Endothelial cell of umbilical vein (primary cell): ENCODE measurements around the gene PGAM2. TPM values are rescaled to one million over a fixed set of nuclear protein-coding genes. Genes with fewer than 3 reads are reported as not detected.

Experiments
- BruUV-seq: library from RNA; stranded (reverse); fragments of 400-500 nt; replicated peaks from 2 replicates; lab custom pipeline; 2021; lab: Mats Ljungman, UMichigan
- CTCF ChIA-PET: fragments of 300-600, 350-600 bp; sonication (Branson Sonifier 250); formaldehyde crosslinking; loops from one replicate; lab custom pipeline; 2021; ENCODE audit warnings: antibody characterized with exemption, inconsistent platforms; lab: Charles Lee
- POLR2A ChIA-PET: fragments of 300-600, 350-600 bp; sonication (Branson Sonifier 250); formaldehyde crosslinking; loops from one replicate; lab custom pipeline; 2021; ENCODE audit warnings: antibody characterized with exemption, inconsistent platforms; lab: Charles Lee
- DNase-seq: peaks from one replicate; pipeline ENCODE4 v3.0.0-alpha.2; 2011; ENCODE audit warnings: low read depth, low spot score
- FAIRE-seq: peaks from 2 replicates; lab custom pipeline; 2011; peaks lifted over from hg19 to GRCh38; lab: Jason Lieb, UNC
- H2AFZ ChIP-seq: 2 replicates; pipeline ENCODE4 v1.6.0; 2012; ENCODE audit warnings: low read depth, low read length, control low read depth, inconsistent platforms
- H3K27ac ChIP-seq: 2 replicates; pipeline ENCODE4 v1.5.1; 2011; ENCODE audit warnings: low read depth, mild to moderate bottlenecking, control low read depth, low read length, moderate library complexity; ENCODE audit not compliant: insufficient read depth
- H3K27me3 ChIP-seq, 2 experiments: 2 replicates each; pipeline versions ENCODE4 v1.6.0 to v1.6.1; 2011; ENCODE audit warnings: low read length in 2 of 2, mixed read lengths in 1 of 2; ENCODE audit not compliant: control insufficient read depth in 2 of 2, insufficient read depth in 2 of 2
- H3K36me3 ChIP-seq, 2 experiments: 2 replicates in 1 of 2; 3 replicates in 1 of 2; pipeline ENCODE4 v1.5.1; 2011; ENCODE audit warnings: low read length in 2 of 2, mild to moderate bottlenecking in 1 of 2, moderate library complexity in 1 of 2; ENCODE audit not compliant: control insufficient read depth in 2 of 2, insufficient read depth in 2 of 2; ENCODE audit errors: extremely low read depth in 1 of 2
- H3K4me1 ChIP-seq: 3 replicates; pipeline ENCODE4 v1.5.1; 2011; ENCODE audit warnings: mild to moderate bottlenecking, low read length; ENCODE audit not compliant: control insufficient read depth, insufficient read depth; ENCODE audit errors: extremely low read depth
- H3K4me2 ChIP-seq: 2 replicates; pipeline ENCODE4 v1.6.1; 2011; ENCODE audit warnings: low read length, control low read depth, mixed read lengths; ENCODE audit not compliant: insufficient read depth
- H3K4me3 ChIP-seq, 3 experiments: fragments of 200-600 bp in 1 of 3; sonication (generic), shearing (Covaris generic) in 1 of 3; replicated peaks in 1 of 3; 2 replicates each; pipeline ENCODE4 v1.5.1; 2011 to 2016; ENCODE audit warnings: control low read depth in 3 of 3, low read length in 3 of 3, mild to moderate bottlenecking in 2 of 3, inconsistent platforms in 1 of 3, low read depth in 1 of 3, moderate library complexity in 1 of 3; ENCODE audit not compliant: insufficient read depth in 1 of 3
- H3K79me2 ChIP-seq: 2 replicates; pipeline ENCODE4 v1.6.0; 2012; ENCODE audit warnings: low read length, inconsistent platforms; ENCODE audit not compliant: control insufficient read depth, insufficient read depth
- H3K9ac ChIP-seq: replicated peaks from 2 replicates; pipeline ENCODE3; 2011; ENCODE audit warnings: low read length, control low read depth; ENCODE audit not compliant: insufficient read depth; ENCODE audit errors: extremely low read depth
- H3K9me1 ChIP-seq: replicated peaks from 3 replicates; pipeline ENCODE4 v1.6.0; 2011; ENCODE audit warnings: mild to moderate bottlenecking, low read length; ENCODE audit not compliant: control insufficient read depth, insufficient read depth; ENCODE audit errors: extremely low read depth
- H3K9me3 ChIP-seq: replicated peaks from 2 replicates; pipeline ENCODE4 v1.5.1; 2012; ENCODE audit warnings: low read length, inconsistent platforms; ENCODE audit not compliant: control insufficient read depth, insufficient read depth
- H4K20me1 ChIP-seq: replicated peaks from 2 replicates; pipeline ENCODE3; 2011; ENCODE audit warnings: mild to moderate bottlenecking, low read length; ENCODE audit not compliant: control insufficient read depth, insufficient read depth; ENCODE audit errors: extremely low read depth
- CTCF ChIP-seq, 2 donors: IDR thresholded peaks; 1 replicate in 1 of 2; 2 replicates in 1 of 2; pipeline ENCODE4 v1.5.1; 2011; ENCODE audit warnings: low read length in 2 of 2, mild to moderate bottlenecking in 2 of 2, moderate library complexity in 2 of 2, control low read depth in 1 of 2, inconsistent platforms in 1 of 2, low read depth in 1 of 2; ENCODE audit not compliant: insufficient read depth in 1 of 2; ENCODE audit errors: extremely low read depth in 1 of 2
- EZH2 ChIP-seq: IDR thresholded peaks from 2 replicates; pipeline ENCODE4 v1.6.1; 2012; ENCODE audit warnings: borderline replicate concordance, low read depth, mild to moderate bottlenecking, moderate library complexity, low read length, inconsistent platforms; ENCODE audit not compliant: severe bottlenecking
- FOS ChIP-seq: IDR thresholded peaks from 2 replicates; pipeline ENCODE4 v1.6.1; 2011; ENCODE audit warnings: mild to moderate bottlenecking, low read length, moderate library complexity, borderline replicate concordance; ENCODE audit not compliant: insufficient read depth
- GATA2 ChIP-seq: IDR thresholded peaks from 2 replicates; pipeline ENCODE4 v1.7.0; 2011; ENCODE audit warnings: low read depth, mild to moderate bottlenecking, moderate library complexity, mixed read lengths, low read length; ENCODE audit not compliant: insufficient read length, insufficient read depth
- JUN ChIP-seq: IDR thresholded peaks from 2 replicates; pipeline ENCODE4 v1.6.1; 2011; ENCODE audit warnings: borderline replicate concordance, low read depth; ENCODE audit not compliant: insufficient read length, insufficient read depth
- MAX ChIP-seq: IDR thresholded peaks from 2 replicates; pipeline ENCODE4 v1.6.1; 2011; ENCODE audit not compliant: insufficient read depth, insufficient read length
- MYC ChIP-seq: IDR thresholded peaks from one replicate; pipeline ENCODE4 v1.6.1; 2011; ENCODE audit warnings: mild to moderate bottlenecking, low read depth, low read length
- POLR2A ChIP-seq: IDR thresholded peaks from 2 replicates; pipeline ENCODE4 v1.6.1; 2012; ENCODE audit warnings: low read depth, mild to moderate bottlenecking, control low read depth, low read length
- POLR2AphosphoS5 ChIP-seq: IDR thresholded peaks from 2 replicates; pipeline ENCODE4 v1.6.1; 2012; ENCODE audit warnings: low read depth, mild to moderate bottlenecking, control low read depth, low read length, moderate library complexity; ENCODE audit not compliant: insufficient read depth
- dilution Hi-C: fragments of 300-500 bp; cut with MboI; formaldehyde crosslinking; loops from one replicate; pipeline ENCODE4 v1.15.0; 2019; ENCODE audit warnings: low sequenced_read_pairs; ENCODE audit not compliant: extremely low pct_ligation_motif_present
- intact Hi-C: fragments of 100-400 bp; cut with micrococcal nuclease; formaldehyde crosslinking; loops from one replicate; pipeline ENCODE4 v1.10.0; 2022
- polyA plus RNA-seq, 4 experiments: library from polyadenylated mRNA; depleted of rRNA in 3 of 4; stranded (reverse) in 3 of 4; unstranded in 1 of 4; fragments of >200 nt; gene quantifications; 2 replicates each; pipeline versions ENCODE4 v1.2.1 to v1.2.3, GENCODE V29; 2011 to 2012; ENCODE audit warnings: missing spikeins in 1 of 4
- total RNA-seq: library from RNA; stranded (reverse); gene quantifications from 2 replicates; pipeline ENCODE4 v1.2.3, GENCODE V29; 2021

PGAM2 gene
- total and polyA plus RNA-seq, 2 donors (not counting 3 experiments of a cell fraction or from before 2014, with no cell fraction given): 0.19 TPM; not detected in 1

DNA sequence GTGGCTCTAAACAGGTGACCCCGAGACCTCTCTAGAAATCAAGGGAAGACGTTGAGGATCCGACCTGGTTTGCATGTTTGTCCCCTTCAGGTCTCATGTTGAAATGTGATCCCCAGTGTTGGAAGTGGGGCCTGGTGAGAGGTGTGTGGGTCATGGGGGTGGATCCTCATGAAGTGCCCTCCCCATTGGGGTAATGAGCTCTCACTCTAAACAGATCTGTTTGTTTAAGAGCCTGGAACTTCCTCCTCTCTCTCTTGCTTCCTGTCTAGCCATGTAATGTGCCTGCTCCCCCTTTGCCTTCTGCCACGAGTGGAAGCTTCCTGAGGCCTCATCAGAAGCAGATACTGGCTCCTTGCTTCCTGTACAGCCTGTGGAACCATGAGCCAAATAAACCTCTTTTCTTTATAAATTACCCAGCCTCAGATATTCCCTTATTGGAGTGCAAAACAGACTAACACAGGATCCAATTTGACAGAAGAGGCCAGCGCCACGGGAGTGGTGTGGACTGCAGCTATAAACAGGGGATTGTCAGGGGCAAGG, 27.8 kb upstream of the PGAM2 start:
- H3K4me1 ChIP-seq: peaks cover 4% of the 10 kb centered on the region
- no TSS peak for BruUV-seq
- intact Hi-C loops (no loop called here), dilution Hi-C loops (no loop called here)
- no peak overlapping the region for H3K4me2 ChIP-seq
- H3K27ac ChIP-seq: no peak overlapping the region
- H3K79me2 ChIP-seq: no peaks in the 10 kb centered on the region
- no peaks in the 10 kb centered on the region for H3K27me3 ChIP-seq
- ChIA-PET POLR2A (no interaction called here), CTCF (no interaction called here)
- no peaks in the 10 kb centered on the region for H3K9me1 ChIP-seq
- no peaks in the 10 kb centered on the region for H3K9me3 ChIP-seq
- H3K36me3 ChIP-seq: no peaks in the 10 kb centered on the region
- DNase-seq (no peak), FAIRE-seq (no peak)
- no peak overlapping the region for H3K4me3 ChIP-seq
- no peak overlapping the region for H3K9ac ChIP-seq
- TF ChIP-seq JUN (no peak), GATA2 (no peak), EZH2 (no peak), FOS (no peak), POLR2A (no peak), CTCF (IDR thresholded peaks at IDR 0.05; ENCODE audit: extremely low read depth in 1 of 2, insufficient read depth in 1 of 2, low read depth in 1 of 2, low read length in 2 of 2) (no peak), MAX (no peak), POLR2AphosphoS5 (no peak), MYC (no peak)
- no peaks in the 10 kb centered on the region for H4K20me1 ChIP-seq
- H2AFZ ChIP-seq: no peak overlapping the region
